Stimulated activated CD4-positive, alpha-beta T cell treated with anti-CD3 and anti-CD28 coated beads, Interleukin-4, amount 100 ng/mL, for 48 hours (primary cell): ENCODE measurements around the gene CHEK1.
"Not testable (repeated sequence)": the region's sequence is repeated elsewhere in the genome, so short reads cannot be mapped to it uniquely, and the experiment has no call there.

Source experiments
- DNase-seq, 2 donors: peaks; one replicate each; pipeline ENCODE4 v3.0.0-alpha.2; 2020; ENCODE audit warnings: low read depth in 2 of 2

CHEK1 gene

GRCh38 chr11:125624756-125625213 is at the start of gene CHEK1:
TSS of gene CHEK1 (plus strand) at chr11:125625163. CDS start at chr11:125626769, 1,606 bp downstream.
- DNase-seq: no peak

- not testable (repeated sequence) for DNase-seq
Observed at GRCh38 chr11:125577181-125577580, 47.8 kb upstream of the CHEK1 start.

- no peak for DNase-seq
Observed at GRCh38 chr11:125578783-125579182, 46.2 kb upstream of the CHEK1 start.

GRCh38 chr11:125579811-125580210 is 45.2 kb upstream of the CHEK1 start:
- DNase-seq: no peak

GRCh38 chr11:125583496-125583895 is 41.5 kb upstream of the CHEK1 start:
- DNase-seq: no peak

- no peak for DNase-seq
Observed at GRCh38 chr11:125585487-125585886, 39.5 kb upstream of the CHEK1 start.

GRCh38 chr11:125586623-125587022 is 38.3 kb upstream of the CHEK1 start:
- no peak for DNase-seq

GRCh38 chr11:125587480-125587879 is 37.5 kb upstream of the CHEK1 start:
- no peak for DNase-seq

- no peak for DNase-seq
Observed at GRCh38 chr11:125588505-125588904, 36.5 kb upstream of the CHEK1 start.

- peak; percentile 24 to 25 for DNase-seq
Observed at GRCh38 chr11:125591649-125592304, 33.2 kb upstream of the CHEK1 start.

- peak; percentile 95 to 97 for DNase-seq
Observed at GRCh38 chr11:125592305-125593113, 32.5 kb upstream of the CHEK1 start, which contains the start of gene STT3A. TSS of gene STT3A (plus strand) at chr11:125592852. CDS start at chr11:125595916, 3,064 bp downstream.

- DNase-seq: peak in 1 of 2 donors; percentile 11
Observed at GRCh38 chr11:125593114-125593820, 31.7 kb upstream of the CHEK1 start.

GRCh38 chr11:125594958-125595357 is 30.0 kb upstream of the CHEK1 start:
- no peak for DNase-seq

- no peak for DNase-seq
Observed at GRCh38 chr11:125600663-125601062, 24.3 kb upstream of the CHEK1 start.

GRCh38 chr11:125603207-125603606 is 21.8 kb upstream of the CHEK1 start:
- no peak for DNase-seq

- no peak for DNase-seq
Observed at GRCh38 chr11:125605417-125605816, 19.5 kb upstream of the CHEK1 start.

GRCh38 chr11:125609545-125609944 is 15.4 kb upstream of the CHEK1 start:
- no peak for DNase-seq

GRCh38 chr11:125618383-125618782 is 6.6 kb upstream of the CHEK1 start:
- DNase-seq: no peak

GRCh38 chr11:125621995-125622394 is 3.0 kb upstream of the CHEK1 start:
- no peak for DNase-seq

GRCh38 chr11:125623064-125623463 is 1.9 kb upstream of the CHEK1 start:
- no peak for DNase-seq

GRCh38 chr11:125625225-125625629 is 264 bp downstream of the CHEK1 start:
- no peak for DNase-seq

- peak; percentile 82 to 83 for DNase-seq
Observed at GRCh38 chr11:125625630-125626287, 796 bp downstream of the CHEK1 start.
